ENCODE data around the gene HK2.

DNA sequence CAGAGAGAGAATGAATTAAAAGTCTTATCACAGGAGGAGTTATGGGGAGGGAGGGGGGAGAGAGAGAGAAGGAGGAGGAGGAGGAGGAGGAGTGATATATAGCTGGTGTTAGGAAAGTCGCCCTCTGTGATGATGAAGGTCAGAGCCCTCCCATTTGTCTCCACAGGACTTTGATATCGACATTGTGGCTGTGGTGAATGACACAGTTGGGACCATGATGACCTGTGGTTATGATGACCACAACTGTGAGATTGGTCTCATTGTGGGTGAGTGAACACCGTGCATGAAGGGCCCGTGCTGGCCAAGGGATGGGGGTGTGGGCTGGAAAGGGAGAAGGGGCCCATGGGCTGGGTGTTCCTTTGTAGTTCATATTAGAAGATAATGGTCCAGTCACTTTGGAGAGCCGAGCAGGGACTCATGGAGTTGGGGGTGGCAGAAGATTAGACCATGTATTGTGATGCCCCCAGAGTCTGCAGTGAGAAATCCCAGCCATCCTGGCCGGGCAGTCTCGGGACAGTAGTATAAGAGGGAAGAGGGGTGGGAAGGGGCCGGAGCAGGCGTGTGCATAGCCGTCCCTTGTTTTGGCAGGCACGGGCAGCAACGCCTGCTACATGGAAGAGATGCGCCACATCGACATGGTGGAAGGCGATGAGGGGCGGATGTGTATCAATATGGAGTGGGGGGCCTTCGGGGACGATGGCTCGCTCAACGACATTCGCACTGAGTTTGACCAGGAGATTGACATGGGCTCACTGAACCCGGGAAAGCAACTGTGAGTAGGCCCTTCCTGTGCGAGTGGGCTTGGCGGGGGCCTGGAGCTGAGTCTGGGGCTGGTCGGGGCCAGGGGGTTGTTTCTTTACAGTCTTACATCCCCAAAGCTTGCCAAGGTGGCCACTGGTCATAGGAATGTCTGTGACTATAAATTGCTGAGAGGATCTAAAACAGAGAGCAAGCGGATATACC lies 40.0 kb downstream of the HK2 start:
- TF ChIP-seq SIN3A (IDR thresholded peaks at IDR 0.05; ENCODE audit: borderline replicate concordance, insufficient read depth, low read length) (no peak), TAF1 (IDR thresholded peaks at IDR 0.05; ENCODE audit: borderline replicate concordance, insufficient read depth, low read length) (no peak), POLR2AphosphoS5 (IDR thresholded peaks at IDR 0.05; ENCODE audit: low read depth, low read length) (no peak)
- TF ChIP-seq, protein P1, sequence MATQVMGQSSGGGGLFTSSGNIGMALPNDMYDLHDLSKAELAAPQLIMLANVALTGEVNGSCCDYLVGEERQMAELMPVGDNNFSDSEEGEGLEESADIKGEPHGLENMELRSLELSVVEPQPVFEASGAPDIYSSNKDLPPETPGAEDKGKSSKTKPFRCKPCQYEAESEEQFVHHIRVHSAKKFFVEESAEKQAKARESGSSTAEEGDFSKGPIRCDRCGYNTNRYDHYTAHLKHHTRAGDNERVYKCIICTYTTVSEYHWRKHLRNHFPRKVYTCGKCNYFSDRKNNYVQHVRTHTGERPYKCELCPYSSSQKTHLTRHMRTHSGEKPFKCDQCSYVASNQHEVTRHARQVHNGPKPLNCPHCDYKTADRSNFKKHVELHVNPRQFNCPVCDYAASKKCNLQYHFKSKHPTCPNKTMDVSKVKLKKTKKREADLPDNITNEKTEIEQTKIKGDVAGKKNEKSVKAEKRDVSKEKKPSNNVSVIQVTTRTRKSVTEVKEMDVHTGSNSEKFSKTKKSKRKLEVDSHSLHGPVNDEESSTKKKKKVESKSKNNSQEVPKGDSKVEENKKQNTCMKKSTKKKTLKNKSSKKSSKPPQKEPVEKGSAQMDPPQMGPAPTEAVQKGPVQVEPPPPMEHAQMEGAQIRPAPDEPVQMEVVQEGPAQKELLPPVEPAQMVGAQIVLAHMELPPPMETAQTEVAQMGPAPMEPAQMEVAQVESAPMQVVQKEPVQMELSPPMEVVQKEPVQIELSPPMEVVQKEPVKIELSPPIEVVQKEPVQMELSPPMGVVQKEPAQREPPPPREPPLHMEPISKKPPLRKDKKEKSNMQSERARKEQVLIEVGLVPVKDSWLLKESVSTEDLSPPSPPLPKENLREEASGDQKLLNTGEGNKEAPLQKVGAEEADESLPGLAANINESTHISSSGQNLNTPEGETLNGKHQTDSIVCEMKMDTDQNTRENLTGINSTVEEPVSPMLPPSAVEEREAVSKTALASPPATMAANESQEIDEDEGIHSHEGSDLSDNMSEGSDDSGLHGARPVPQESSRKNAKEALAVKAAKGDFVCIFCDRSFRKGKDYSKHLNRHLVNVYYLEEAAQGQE (IDR thresholded peaks at IDR 0.05; ENCODE audit: insufficient read depth in 1 of 2, low read depth in 2 of 2, low read length in 2 of 2), result no peak
